ENCODE measurements around the gene RAB39B.

Gene RAB39B

DNA sequence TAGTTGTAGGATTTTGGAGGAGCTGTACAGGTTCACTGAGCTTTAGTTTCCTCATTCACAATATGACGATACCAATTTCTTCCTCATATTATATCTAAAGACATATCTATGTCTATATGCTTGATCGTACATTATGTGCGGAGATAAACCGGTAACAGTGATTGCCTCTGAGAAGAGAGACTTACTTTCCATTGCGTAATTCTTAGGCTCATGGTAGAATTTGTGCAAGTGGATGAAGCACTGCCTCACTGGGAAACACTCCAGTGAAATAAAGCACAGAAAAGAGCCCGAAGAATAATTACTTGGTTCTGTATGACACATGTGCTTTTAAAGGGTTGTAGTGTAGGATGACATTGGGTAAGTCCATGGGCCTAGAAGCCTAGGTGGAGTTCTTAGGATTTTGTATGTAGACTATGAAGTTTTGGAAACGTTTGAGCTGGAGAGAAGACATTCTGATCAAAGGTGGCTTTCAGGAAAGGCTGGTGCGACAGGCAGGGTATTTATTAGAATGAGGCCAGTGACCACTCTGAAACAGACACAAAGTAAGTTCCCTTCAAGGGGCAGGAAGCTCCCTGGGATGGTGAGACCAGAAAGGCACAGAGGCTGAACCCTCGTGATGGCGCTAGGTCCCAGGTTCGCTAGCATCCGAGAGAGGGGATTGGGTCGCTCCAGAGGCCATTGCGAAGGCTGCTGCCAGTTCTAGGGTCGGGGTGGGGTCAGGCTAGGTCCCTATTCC is 48.7 kb downstream of the RAB39B start:
- DNase-seq (ENCODE audit: low read depth), result no peak

DNA sequence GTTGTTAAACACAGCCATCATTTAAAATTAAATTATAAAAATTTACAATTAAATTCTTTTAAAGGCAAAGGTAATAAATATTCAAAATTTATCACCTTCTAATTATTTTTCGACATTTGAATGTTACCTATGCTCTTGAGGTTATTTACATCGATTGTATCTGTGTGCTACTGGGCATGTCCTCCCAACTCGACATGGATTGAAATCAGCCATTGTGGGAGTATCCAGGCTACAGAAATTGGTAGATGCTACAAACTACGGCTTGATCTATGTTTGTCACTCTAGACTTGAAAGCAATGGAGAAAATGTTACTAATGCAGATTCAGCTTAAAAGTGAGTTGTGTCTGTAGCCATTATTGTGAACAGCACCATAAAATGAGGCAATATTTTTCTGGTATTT is 50.6 kb downstream of the RAB39B start:
- DNase-seq (ENCODE audit: low read depth), result no peak

DNA sequence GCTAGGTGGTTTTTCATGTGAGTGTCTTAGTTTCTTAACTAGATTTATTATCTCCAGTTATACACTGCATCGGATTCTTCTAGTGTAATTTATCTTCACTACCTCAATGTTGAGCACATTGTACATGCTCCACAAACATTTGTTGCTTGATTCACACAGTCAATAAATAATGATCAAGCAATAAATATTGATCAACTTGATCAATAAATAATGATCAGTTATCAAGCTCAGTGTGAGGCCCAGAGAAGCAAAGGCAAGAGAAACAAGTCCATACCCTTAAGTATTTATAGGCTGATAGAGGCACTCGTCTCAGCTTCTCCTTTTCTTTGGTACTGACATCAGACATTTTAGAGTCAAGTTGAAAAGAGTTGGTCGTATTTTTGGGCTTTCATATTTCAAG is 53.1 kb downstream of the RAB39B start:
- no peak for DNase-seq (ENCODE audit: low read depth)
